Spinal cord (tissue), 10 donors: ENCODE measurements around the gene DHX57. TPM values are rescaled to one million over a fixed set of nuclear protein-coding genes. Genes with fewer than 3 reads are reported as not detected.
"Not testable (repeated sequence)": the region's sequence is repeated elsewhere in the genome, so short reads cannot be mapped to it uniquely, and the experiment has no call there.

ENCODE experiments used
- DNase-seq, 6 donors: peaks; one replicate each; pipeline versions ENCODE4 v3.0.0 to v3.0.0-alpha.2; 2013 to 2015; ENCODE audit warnings: low spot score in 6 of 6, low read depth in 4 of 6
- H3K27ac ChIP-seq: one replicate; pipeline ENCODE4 v1.5.1; 2013; ENCODE audit warnings: low read depth, low read length, control low read depth
- H3K27me3 ChIP-seq: one replicate; pipeline ENCODE4 v1.6.1; 2013; ENCODE audit warnings: low read length; ENCODE audit not compliant: control insufficient read depth, insufficient read depth
- H3K36me3 ChIP-seq: one replicate; pipeline ENCODE4 v1.6.1; 2013; ENCODE audit warnings: low read length; ENCODE audit not compliant: control insufficient read depth, insufficient read depth
- H3K4me1 ChIP-seq: one replicate; pipeline ENCODE4 v1.6.1; 2013; ENCODE audit warnings: low read length; ENCODE audit not compliant: control insufficient read depth, insufficient read depth
- H3K4me3 ChIP-seq: one replicate; pipeline ENCODE4 v1.5.1; 2013; ENCODE audit warnings: low read depth, low read length, control low read depth
- H3K9me3 ChIP-seq: one replicate; pipeline ENCODE4 v1.6.1; 2013; ENCODE audit warnings: low read length; ENCODE audit not compliant: control insufficient read depth, insufficient read depth
- WGBS: methylation state at CpG from one replicate; pipeline ENCODE4 v1.1.5; 2013; ENCODE audit warnings: missing lambda C conversion rate; ENCODE audit not compliant: insufficient coverage; 5-methylcytosine and 5-hydroxymethylcytosine counted together
- polyA plus RNA-seq, 2 donors: library from polyadenylated mRNA; unstranded; fragments of 120-200 nt; gene quantifications; one replicate each; pipeline ENCODE4 v1.2.1, GENCODE V29; 2013; ENCODE audit not compliant: insufficient read length in 2 of 2
- total RNA-seq, 2 donors: library from RNA; depleted of rRNA in 1 of 2; stranded (reverse); fragments of 120-200 nt in 1 of 2; fragments of >200 nt in 1 of 2; gene quantifications; one replicate each; pipeline versions ENCODE4 v1.2.3 to v1.2.4, GENCODE V29; 2013 to 2014
- donor health status: healthy.

Gene DHX57
- total and polyA plus RNA-seq, 4 donors, result 31.8 to 40.8 (median 38.0) TPM

DNA sequence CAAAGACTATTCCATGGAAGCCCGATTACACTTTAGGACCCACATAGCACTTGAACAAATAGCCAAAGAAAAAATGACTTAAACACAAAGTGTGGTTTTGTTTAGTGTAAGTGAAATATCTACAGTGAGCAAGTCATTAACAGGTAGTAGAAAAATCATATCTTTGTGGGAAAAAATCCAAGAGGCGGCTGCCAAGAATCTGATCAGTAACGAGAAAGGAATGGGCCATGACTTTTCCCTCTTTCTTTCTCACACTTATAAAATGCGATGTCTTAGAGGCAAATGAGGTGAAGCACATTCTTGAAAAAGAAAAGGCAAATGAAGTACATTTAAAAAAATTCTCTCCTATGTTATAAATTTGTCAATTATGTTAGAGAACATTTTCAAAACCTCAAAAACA, 110.6 kb downstream of the DHX57 start:
- H3K4me3 ChIP-seq, result no peak overlapping the region
- H3K4me1 ChIP-seq, result no peaks in the 10 kb centered on the region
- no peaks in the 10 kb centered on the region for H3K9me3 ChIP-seq
- no peaks in the 10 kb centered on the region for H3K27me3 ChIP-seq
- DNase-seq, result no peak
- H3K27ac ChIP-seq, result no peak overlapping the region
- no CpG with 5 or more reads among the region's 4 CpGs for WGBS
- H3K36me3 ChIP-seq, result no peaks in the 10 kb centered on the region

DNA sequence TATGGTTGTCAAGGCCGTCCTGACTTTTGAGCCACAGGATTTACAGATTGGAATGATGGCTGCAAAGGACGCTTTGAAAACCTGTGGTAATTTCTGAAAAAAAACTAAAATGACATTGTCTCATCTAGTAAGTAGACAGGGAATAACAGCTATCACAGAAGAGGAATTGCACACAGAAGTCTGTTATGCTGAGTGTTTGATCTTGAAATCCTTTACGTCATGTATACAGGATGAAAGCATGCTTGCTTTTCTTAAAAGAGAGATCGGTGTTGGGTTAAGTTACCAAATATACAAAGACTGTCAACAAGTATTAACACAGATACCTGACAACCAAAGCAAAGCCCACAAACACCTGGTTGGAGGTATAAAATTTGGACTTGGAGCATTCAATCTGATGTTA, 112.0 kb downstream of the DHX57 start:
- Histone ChIP-seq H3K9me3 (no peaks in the 10 kb centered on the region), H3K4me3 (no peak overlapping the region), H3K27me3 (no peaks in the 10 kb centered on the region), H3K27ac (no peak overlapping the region), H3K4me1 (no peaks in the 10 kb centered on the region), H3K36me3 (no peaks in the 10 kb centered on the region)
- WGBS, result no CpG with 5 or more reads among the region's 4 CpGs
- DNase-seq, result no peak

DNA sequence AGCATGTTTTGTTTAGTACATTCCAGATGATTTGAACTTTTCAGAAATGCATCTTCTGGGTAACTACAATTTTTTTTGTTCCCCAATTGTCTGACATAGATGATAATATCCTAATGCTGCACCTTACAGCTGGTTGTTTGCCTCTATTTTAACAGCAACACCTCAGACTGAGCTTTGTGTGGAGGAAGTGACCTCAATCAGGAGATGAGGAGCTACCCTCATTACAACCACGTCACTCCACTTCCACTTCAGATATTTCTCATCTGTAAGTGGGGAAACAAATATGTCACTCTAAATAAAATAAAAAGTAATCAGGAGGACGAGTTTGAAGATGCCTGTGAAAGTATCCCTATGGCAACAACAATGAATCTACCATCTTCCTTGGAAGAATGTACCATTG, 112.5 kb downstream of the DHX57 start:
- no CpG with 5 or more reads among the region's 2 CpGs for WGBS
- Histone ChIP-seq H3K27me3 (no peaks in the 10 kb centered on the region), H3K4me1 (no peaks in the 10 kb centered on the region), H3K4me3 (no peak overlapping the region), H3K27ac (no peak overlapping the region), H3K9me3 (no peaks in the 10 kb centered on the region), H3K36me3 (no peaks in the 10 kb centered on the region)
- no peak for DNase-seq

DNA sequence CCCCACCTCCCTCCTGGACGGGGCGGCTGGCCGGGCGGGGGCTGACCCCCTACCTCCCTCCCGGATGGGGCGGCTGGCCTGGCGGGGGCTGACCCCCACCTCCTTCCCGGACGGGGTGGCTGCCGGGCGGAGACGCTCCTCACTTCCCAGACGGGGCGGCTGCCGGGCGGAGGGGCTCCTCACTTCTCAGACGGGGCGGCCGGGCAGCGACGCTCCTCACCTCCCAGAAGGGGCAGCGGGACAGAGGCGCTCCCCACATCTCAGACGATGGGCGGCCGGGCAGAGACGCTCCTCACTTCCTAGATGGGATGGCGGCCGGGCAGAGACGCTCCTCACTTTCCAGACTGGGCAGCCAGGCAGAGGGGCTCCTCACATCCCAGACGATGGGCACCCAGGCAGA, 119.8 kb downstream of the DHX57 start:
- not testable (repeated sequence) for H3K4me1 ChIP-seq, H3K36me3 ChIP-seq, H3K27me3 ChIP-seq, DNase-seq, H3K27ac ChIP-seq, H3K4me3 ChIP-seq, H3K9me3 ChIP-seq
- 97% methylated on average over 7 of the region's 31 CpGs for WGBS

DNA sequence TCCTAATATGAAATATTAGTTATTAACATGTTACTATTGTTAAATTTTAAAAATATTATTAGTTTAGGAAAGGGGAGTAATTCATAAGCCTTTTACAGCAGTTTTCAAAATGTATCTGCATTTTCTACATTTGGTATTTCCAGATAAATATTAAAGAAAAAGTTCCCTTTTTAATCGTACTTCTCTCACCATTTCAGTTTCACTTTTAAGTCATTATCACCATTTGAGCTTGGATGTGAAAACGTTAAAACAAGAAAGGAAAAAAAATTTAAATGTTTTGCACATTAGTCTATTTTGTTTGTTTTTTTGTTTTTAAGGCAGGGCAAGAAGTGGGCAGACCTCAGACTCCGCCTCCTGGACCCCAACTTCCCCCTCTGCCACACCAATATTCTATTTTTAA, 121.2 kb downstream of the DHX57 start:
- H3K27ac ChIP-seq, result peak overlapping the region; percentile 21
- H3K4me3 ChIP-seq, result no peak overlapping the region
- no peaks in the 10 kb centered on the region for H3K9me3 ChIP-seq
- no peak for DNase-seq
- H3K36me3 ChIP-seq, result no peaks in the 10 kb centered on the region
- no CpG with 5 or more reads among the region's 3 CpGs for WGBS
- H3K27me3 ChIP-seq, result no peaks in the 10 kb centered on the region
- H3K4me1 ChIP-seq, result peaks cover 5% of the 10 kb centered on the region

DNA sequence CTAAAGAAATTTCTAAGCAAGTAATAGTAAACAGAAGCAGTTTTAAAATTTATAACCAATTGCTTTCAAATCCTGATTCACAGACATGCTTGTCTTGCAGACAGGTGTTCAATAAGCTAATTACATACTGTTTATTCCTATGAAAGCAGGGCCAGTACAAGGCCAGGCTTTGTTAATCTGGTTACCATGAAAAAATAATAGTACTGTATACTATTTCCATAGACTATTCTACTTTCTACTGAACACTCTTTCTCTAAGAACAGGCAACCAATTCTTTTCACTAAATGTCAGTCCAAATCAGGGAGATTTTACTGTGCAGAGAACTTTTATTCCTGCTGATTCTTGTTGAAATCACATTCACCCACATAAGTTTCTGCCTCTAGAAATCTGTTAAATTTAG, 121.7 kb downstream of the DHX57 start:
- peak overlapping the region; percentile 35 for H3K27ac ChIP-seq

DNA sequence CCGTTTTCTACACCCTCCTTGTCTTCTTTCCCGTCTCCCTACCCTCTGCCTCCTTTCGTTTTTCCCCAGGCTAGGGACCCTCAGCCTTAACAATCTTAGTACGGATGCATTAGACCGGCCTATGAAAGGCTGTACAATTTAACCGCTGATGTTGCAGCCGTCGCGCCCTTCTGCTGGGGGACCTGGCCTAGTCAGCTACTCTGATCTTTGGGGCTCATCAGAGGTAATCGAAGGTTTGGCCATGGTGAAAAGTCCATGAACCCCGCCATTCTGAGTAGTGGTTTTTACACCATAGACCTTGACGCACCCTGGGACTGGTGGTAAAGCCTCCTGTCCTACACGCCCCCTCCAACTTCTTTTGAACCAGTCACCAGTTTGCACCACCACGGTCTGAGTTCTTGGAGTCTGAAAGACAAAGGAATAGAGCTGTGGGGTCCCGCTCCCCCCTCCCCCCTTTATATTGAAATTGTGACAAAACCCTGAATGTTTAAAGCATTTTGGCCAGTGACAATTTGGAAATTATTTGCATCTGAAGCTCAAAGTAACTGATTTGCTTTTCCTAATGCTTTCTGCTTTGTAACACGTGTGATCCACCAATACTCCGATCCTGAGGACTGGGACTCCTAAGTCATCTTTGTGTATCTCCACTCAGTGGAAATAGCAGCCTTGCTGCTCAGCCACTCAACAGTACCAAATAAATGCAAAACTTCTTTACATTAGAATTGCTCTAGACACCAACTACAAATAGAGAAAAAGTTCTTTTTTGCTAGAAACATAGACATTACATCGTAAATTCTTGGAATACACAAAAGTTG, 123.9 kb downstream of the DHX57 start:
- 3% methylated on average over 12 of the region's 18 CpGs for WGBS
- peak in 2 of 6 donors; percentile 9 to 14 for DNase-seq

More for the DNA sequence above, 121.7 kb downstream of the DHX57 start:
- DNase-seq, result no peak
- H3K4me1 ChIP-seq, result peaks cover 5% of the 10 kb centered on the region
- no peak overlapping the region for H3K4me3 ChIP-seq
- H3K36me3 ChIP-seq, result no peaks in the 10 kb centered on the region
- no peaks in the 10 kb centered on the region for H3K9me3 ChIP-seq
- no peaks in the 10 kb centered on the region for H3K27me3 ChIP-seq

DNA sequence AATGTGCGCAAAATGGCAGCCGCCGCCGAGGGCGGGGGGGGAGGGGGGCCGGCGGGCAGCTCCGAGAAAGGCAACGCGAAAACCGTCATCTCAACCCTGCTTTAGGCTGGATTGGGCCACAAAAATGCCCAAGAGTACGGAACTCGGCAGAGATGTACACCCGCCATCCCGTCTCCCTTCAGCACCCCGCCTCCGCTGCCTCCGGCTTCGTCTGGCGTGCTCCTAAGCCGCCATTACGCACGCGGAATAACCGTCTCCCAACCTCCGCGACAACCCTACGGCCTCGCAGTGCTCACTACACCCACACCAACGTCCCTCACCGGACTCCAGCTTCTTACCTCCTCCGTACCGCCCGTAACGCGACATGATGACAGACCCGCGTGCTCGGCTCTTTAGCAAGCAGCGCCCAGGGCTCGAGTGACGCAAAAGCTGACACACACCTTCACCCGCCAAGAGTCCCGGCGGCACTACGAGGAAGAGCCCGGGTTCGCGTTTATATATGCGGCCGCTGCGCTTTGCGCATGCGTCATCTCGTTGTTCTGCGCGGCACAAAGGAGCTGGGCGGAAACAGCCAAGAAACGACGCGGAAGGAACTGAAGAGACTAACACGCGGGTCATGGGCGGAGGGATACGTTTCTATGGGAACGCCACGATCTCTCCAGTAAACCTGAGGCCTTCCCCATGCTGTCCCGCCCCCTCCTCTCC, 124.7 kb downstream of the DHX57 start, which contains the start of gene SRSF7:
Gene SRSF7, minus strand, starts transcription at position 471 of the 705 bp plus-strand sequence. Its CDS starts 105 bp downstream, at position 366.
- Histone ChIP-seq H3K27me3 (no peaks in the 10 kb centered on the region), H3K36me3 (peaks cover 14% of the 10 kb centered on the region), H3K4me1 (peaks cover 9% of the 10 kb centered on the region), H3K27ac (peak within 1 kb of the TSS; percentile 100), H3K9me3 (no peaks in the 10 kb centered on the region), H3K4me3 (peak within 1 kb of the TSS; percentile 98)
- DNase-seq, result peak; percentile 99 to 100 (median 99)
- WGBS, result under 1% methylated on average over 67 of the region's 68 CpGs

More for the DNA sequence above, 123.9 kb downstream of the DHX57 start:
- no peaks in the 10 kb centered on the region for H3K9me3 ChIP-seq
- peaks cover 10% of the 10 kb centered on the region for H3K36me3 ChIP-seq
- H3K4me1 ChIP-seq, result peaks cover 9% of the 10 kb centered on the region
- peak overlapping the region; percentile 98 for H3K4me3 ChIP-seq
- H3K27me3 ChIP-seq, result no peaks in the 10 kb centered on the region
- H3K27ac ChIP-seq, result peak overlapping the region; percentile 100

DNA sequence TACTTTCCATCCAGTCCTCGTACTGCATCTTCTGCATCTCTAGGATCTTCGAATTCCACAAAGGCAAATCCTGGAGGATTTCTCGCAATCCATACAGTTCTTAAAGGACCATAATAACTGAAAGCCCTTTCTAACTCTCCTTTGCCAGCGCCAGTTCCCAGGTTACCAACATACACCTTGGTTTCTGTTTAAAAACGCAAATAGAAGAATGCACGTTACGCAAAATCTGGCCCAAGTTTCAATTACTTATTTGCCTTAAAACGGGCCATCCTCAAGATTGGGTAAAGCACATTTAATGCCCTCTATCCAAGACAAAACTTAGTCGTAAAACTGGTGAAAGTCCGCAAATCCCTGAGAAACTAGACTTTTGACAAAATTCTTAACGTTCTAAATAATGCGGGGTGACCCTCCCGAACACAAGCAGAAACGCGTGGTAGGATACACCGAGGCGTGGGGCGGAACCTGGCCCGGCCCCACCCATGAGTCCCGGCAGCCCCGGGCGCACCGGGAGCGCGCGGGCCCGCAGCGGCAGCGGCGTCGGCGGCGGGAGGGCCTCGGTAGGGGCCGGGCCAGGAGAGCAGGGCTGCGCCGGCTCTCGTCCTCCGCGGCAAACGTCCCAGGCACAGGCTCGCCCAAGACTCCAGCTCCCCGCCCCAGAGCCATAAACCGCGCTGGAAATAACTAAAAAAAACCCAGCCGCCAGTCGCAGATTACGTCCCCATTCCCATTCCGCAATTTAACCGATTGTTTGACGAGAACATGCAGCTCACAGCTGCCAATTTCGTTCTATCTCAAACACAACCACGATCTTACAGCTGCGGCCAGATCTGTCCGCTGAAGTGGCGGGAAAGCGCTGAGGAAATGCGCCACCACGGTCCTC, 125.5 kb downstream of the DHX57 start:
- no peaks in the 10 kb centered on the region for H3K27me3 ChIP-seq
- peak in 1 of 6 donors; percentile 11 for DNase-seq
- H3K9me3 ChIP-seq, result no peaks in the 10 kb centered on the region
- peaks cover 9% of the 10 kb centered on the region for H3K4me1 ChIP-seq
- peaks cover 19% of the 10 kb centered on the region for H3K36me3 ChIP-seq
- 0% methylated on average over 59 of the region's 59 CpGs for WGBS
- peak overlapping the region; percentile 98 for H3K4me3 ChIP-seq
- peak overlapping the region; percentile 100 for H3K27ac ChIP-seq
